Hematopoietic multipotent progenitor cell treated with erythropoietin and hydrocortisone succinate and interleukin-3 and kit ligand, for 15 days (in vitro differentiated cells): ENCODE measurements around the gene YLPM1.

Source experiments
- DNase-seq: peaks from one replicate; pipeline ENCODE4 v3.0.0-alpha.2; 2015; ENCODE audit warnings: low spot score

Gene YLPM1

GRCh38 chr14:74840603-74841030, 77.5 kb downstream of the YLPM1 start:
- DNase-seq, result no peak

- DNase-seq, result no peak
Measured at GRCh38 chr14:74841230-74842207, 78.4 kb downstream of the YLPM1 start.

GRCh38 chr14:74843653-74844052, 80.5 kb downstream of the YLPM1 start:
- no peak for DNase-seq

- DNase-seq, result no peak
Measured at GRCh38 chr14:74846168-74846567, 83.1 kb downstream of the YLPM1 start.

- no peak for DNase-seq
Measured at GRCh38 chr14:74846968-74847665, 84.0 kb downstream of the YLPM1 start.

- no peak for DNase-seq
Measured at GRCh38 chr14:74848768-74849167, 85.7 kb downstream of the YLPM1 start.

GRCh38 chr14:74852922-74853530, 89.9 kb downstream of the YLPM1 start:
- no peak for DNase-seq

- DNase-seq, result no peak
Measured at GRCh38 chr14:74853581-74853980, 90.5 kb downstream of the YLPM1 start.

GRCh38 chr14:74855021-74855420, 91.9 kb downstream of the YLPM1 start:
- DNase-seq, result no peak

- no peak for DNase-seq
Measured at GRCh38 chr14:74855945-74856344, 92.8 kb downstream of the YLPM1 start.

GRCh38 chr14:74856366-74856765, 93.2 kb downstream of the YLPM1 start:
- no peak for DNase-seq

GRCh38 chr14:74858022-74858421, 94.9 kb downstream of the YLPM1 start:
- no peak for DNase-seq

GRCh38 chr14:74859757-74860552, 96.8 kb downstream of the YLPM1 start:
- no peak for DNase-seq

GRCh38 chr14:74860899-74861733, 98.0 kb downstream of the YLPM1 start:
- peak; percentile 89 for DNase-seq

GRCh38 chr14:74861734-74862090, 98.6 kb downstream of the YLPM1 start:
- no peak for DNase-seq

- no peak for DNase-seq
Measured at GRCh38 chr14:74863274-74863673, 100.2 kb downstream of the YLPM1 start.

GRCh38 chr14:74864198-74864597, 101.1 kb downstream of the YLPM1 start:
- DNase-seq, result no peak

GRCh38 chr14:74865156-74865555, 102.0 kb downstream of the YLPM1 start:
- DNase-seq, result no peak

GRCh38 chr14:74866708-74867389, 103.7 kb downstream of the YLPM1 start:
- DNase-seq, result no peak

- no peak for DNase-seq
Measured at GRCh38 chr14:74867673-74868072, 104.6 kb downstream of the YLPM1 start.
